Naive thymus-derived CD8-positive, alpha-beta T cell (primary cell): Measurements from ENCODE around the gene NBPF15. TPM values are rescaled to one million over a fixed set of nuclear protein-coding genes. Genes with fewer than 3 reads are reported as not detected.
A peak's percentile ranks its signal among the peaks of the same experiment; 100 is the strongest.
"Not testable (repeated sequence)": the region's sequence is repeated elsewhere in the genome, so short reads cannot be mapped to it uniquely, and the experiment has no call there.

ENCODE experiments used
- ATAC-seq, 2 donors: fragments of 150-1000 bp; cut with Tn5 transposase in 1 of 2; sonication (Bioruptor Pico), chemical (Tn5 transposase) in 1 of 2; 1 replicate in 1 of 2; 2 replicates in 1 of 2; pipeline ENCODE4 v1.10.0; 2021; ENCODE audit warnings: mild to moderate bottlenecking in 2 of 2, moderate library complexity in 2 of 2
- POLR2A ChIA-PET: fragments of 350-600 bp; sonication (Branson Sonifier 250); formaldehyde crosslinking; loops from one replicate; lab custom pipeline; 2021; ENCODE audit warnings: antibody characterized with exemption; lab: Charles Lee
- DNase-seq, 10 donors: peaks; one replicate each; pipeline versions ENCODE4 v3.0.0 to v3.0.0-alpha.2; 2020 to 2022
- H3K27ac Mint-ChIP-seq, 10 donors: one replicate each; pipeline ENCODE4 v1.8.0; 2020 to 2022; ENCODE audit warnings: mild to moderate bottlenecking in 10 of 10, mixed read lengths in 10 of 10, moderate library complexity in 4 of 10, inconsistent platforms in 1 of 10
- H3K27me3 Mint-ChIP-seq, 5 donors: one replicate each; pipeline ENCODE4 v1.8.0; 2021 to 2022; ENCODE audit warnings: mixed read lengths in 5 of 5
- H3K36me3 Mint-ChIP-seq, 3 donors: one replicate each; pipeline ENCODE4 v1.8.0; 2020 to 2022; ENCODE audit warnings: mixed read lengths in 3 of 3, mild to moderate bottlenecking in 2 of 3, inconsistent platforms in 1 of 3
- H3K4me1 Mint-ChIP-seq, 4 donors: one replicate each; pipeline ENCODE4 v1.8.0; 2021 to 2022; ENCODE audit warnings: mixed read lengths in 4 of 4
- H3K4me3 Mint-ChIP-seq, 10 donors: one replicate each; pipeline ENCODE4 v1.8.0; 2020 to 2022; ENCODE audit warnings: mild to moderate bottlenecking in 10 of 10, mixed read lengths in 10 of 10, moderate library complexity in 6 of 10, inconsistent platforms in 1 of 10
- H3K9me3 Mint-ChIP-seq, 9 donors: one replicate each; pipeline ENCODE4 v1.8.0; 2020 to 2022; ENCODE audit warnings: mixed read lengths in 9 of 9, mild to moderate bottlenecking in 3 of 9, inconsistent platforms in 1 of 9, moderate library complexity in 1 of 9
- polyA plus RNA-seq, 3 donors: library from polyadenylated mRNA; unstranded; fragments of 300-500 nt; fragmentation: Illumina TruSeq; gene quantifications; one replicate each; pipeline ENCODE4 v1.2.3, GENCODE V29; 2021
- total RNA-seq, 8 experiments: library from RNA in 2 of 8; stranded (reverse) in 2 of 8; gene quantifications; one replicate each; pipeline ENCODE4 v1.2.3 and lab custom pipeline; 2021 to 2026

NBPF15 gene
- total and polyA plus RNA-seq, 5 experiments from 2014 or later = 6.3 to 123 (median 15.7) TPM

DNA sequence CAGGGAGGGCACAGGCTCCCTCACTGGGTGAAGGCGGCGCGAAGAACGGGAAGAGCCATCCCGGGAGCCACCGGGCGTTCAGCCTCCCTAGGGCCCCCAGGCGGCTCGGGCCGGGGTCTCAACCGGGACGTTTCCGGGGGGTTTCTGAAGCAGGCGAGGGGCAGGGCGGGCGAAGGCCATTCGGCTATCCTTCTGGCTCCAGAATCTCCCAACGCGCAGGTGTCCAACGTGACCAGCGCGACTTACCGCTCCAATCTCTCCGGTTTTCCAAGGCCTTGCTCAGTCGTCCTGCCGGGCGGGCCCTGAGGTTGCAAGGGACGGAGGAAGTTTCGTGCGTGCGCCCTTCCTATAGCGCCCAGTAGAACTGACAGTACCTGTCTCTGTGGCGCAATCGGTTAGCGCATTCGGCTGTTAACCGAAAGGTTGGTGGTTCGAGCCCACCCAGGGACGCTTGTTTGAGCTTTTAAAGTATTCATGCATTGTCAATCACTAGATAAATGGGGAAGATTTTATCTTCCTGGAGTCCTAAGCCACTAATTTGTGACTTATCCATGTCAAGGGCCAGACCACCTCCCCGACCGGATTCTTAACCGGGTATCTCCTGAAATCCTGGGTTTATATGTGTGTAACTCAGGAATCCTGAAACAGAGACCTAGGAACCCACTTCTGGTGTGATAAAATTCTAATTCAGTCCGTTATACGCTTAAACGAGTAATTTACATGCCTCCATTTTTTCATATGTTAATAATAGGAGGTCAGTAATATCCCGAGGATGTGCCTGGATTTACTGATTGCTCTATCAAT lies 42.4 kb downstream of the NBPF15 start:
- peak; percentile 36 to 77 (median 60) for DNase-seq
- ATAC-seq, POLR2A ChIA-PET, H3K27me3 Mint-ChIP-seq, H3K9me3 Mint-ChIP-seq: not testable (repeated sequence)
- Mint-ChIP-seq H3K36me3 (peaks cover 0 to 14% (median 5%) of the 10 kb centered on the region in 3 donors), H3K4me1 (peaks cover 2 to 12% (median 3%) of the 10 kb centered on the region in 4 donors), H3K4me3 (peak overlapping the region; percentile 80 to 95 (median 90)), H3K27ac (peak overlapping the region; percentile 86 to 99 (median 93))

DNA sequence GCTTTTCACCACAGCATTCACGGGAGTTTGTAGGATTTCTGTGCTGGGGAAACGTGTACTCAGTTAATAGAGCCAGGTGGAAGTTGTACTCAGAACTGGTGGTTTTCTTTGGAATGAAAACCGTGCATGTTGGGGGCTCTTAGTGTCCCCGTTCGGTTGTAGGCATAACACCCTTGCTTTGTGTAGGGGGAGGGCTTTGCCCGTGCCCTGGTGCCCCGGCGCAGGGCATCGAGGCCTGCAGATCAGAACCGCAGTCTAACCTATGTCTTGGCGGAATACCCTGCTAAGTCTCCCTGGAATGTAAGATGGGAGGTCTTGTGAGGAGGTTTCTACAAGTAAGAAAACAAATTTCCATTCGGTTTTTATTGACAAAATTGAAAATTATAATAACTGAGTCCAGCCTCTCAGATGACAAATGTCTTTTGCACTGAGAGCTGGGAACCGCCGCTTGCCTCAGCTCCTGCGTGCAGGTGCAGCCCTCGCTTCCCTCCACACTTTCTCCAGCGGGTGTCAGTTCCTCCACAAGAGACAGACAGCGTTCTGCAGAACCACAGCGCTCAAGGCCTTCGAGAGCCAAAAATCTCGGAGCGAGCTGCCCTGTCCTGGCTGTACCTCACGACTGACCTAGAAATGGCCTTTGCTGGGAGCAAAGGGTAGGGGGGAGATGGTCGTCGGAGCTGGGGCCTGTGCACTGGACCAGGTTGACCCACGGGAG lies 47.9 kb downstream of the NBPF15 start:
- H3K4me1 Mint-ChIP-seq, H3K27me3 Mint-ChIP-seq, H3K9me3 Mint-ChIP-seq, H3K36me3 Mint-ChIP-seq, POLR2A ChIA-PET: not testable (repeated sequence)
- peak overlapping the region; percentile 94 to 99 (median 98) for H3K27ac Mint-ChIP-seq
- peak overlapping the region; percentile 87 to 99 (median 96) for H3K4me3 Mint-ChIP-seq
- ATAC-seq (peak; percentile 10 to 34), DNase-seq (peak in 2 of 10 donors; percentile 1 to 22)

DNA sequence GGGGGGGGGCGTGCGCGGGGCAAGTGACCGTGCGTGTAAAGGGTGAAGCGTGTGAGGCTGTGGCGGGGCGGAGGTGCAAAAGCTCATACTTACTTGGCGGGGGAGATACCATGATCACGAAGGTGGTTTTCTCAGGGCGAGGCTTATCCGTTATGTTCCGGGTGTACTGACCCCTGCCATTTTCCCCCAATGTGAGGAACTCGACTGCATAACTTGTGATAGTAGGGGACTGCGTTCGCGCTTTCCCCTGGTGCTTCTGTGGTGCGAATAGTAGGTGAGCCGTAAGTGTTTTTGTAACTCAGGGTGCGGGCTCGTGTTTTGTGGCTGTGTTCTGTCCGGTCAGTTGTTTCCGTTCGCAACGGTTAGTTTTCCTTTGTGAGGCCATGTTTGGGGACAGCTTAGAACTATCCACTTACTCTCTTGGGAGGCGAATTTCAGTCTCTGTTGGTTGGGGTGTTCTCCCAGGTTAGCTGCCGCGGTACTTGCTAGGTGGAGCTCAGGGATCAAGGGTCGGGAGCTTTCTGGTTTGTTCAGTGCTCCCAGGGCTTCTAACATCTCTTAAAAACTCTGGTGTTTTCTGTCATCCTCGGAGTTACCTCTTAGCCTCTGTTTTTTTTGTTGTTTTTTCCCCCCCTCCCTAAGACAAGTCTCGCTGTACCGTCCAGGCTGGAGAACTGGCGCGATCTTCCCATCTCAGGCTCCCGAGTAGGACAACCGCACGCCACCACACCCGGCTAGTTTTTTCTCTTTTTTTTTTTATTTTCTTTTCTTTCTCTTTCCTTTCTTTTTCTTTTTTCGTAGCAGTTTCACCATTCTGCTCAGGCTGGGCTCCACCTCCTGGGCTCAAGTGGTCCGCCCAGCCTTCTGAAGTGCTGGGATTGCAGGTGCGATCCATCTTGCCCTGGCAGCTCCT lies 48.7 kb downstream of the NBPF15 start:
- H3K9me3 Mint-ChIP-seq, H3K36me3 Mint-ChIP-seq, H3K4me1 Mint-ChIP-seq, H3K27me3 Mint-ChIP-seq: not testable (repeated sequence)
- Mint-ChIP-seq H3K4me3 (peak overlapping the region; percentile 87 to 99 (median 96)), H3K27ac (peak overlapping the region; percentile 94 to 99 (median 98))
- ATAC-seq (peak; percentile 79 to 82), DNase-seq (peak; percentile 50 to 93 (median 84))
- POLR2A ChIA-PET = interaction anchor here (0.7 to 0.8 kb wide), 2 partner anchors 133 to 139 kb away, joined by 5 to 8 read pairs; no protein-coding TSS in a partner anchor

DNA sequence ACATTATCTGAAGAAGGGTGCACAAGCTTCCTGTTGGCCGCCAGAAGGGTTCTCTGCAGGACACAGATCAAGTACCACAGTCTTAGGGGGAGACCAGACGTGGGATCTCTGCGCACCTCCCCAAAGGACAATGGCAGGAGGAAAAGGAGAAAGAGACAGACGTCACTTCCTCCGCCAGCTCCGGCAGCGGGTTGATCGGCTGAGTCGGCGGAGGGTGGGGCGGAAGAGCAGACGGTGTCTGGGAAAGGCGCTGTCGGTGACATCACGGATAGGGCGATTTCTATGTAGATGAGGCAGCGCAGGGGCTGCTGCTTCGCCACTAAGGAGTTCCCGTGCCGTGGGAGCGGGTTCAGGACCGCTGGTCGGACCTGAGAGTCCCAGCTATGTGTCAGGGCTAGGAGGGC lies 49.4 kb downstream of the NBPF15 start:
- peak overlapping the region; percentile 94 to 99 (median 98) for H3K27ac Mint-ChIP-seq
- DNase-seq (peak; percentile 45 to 85 (median 76)), ATAC-seq (peak; percentile 37 to 51)
- H3K36me3 Mint-ChIP-seq, H3K4me1 Mint-ChIP-seq, H3K9me3 Mint-ChIP-seq, H3K27me3 Mint-ChIP-seq: not testable (repeated sequence)
- H3K4me3 Mint-ChIP-seq = peak overlapping the region; percentile 87 to 99 (median 96)
- POLR2A ChIA-PET = interaction anchor here (0.7 to 0.8 kb wide), 2 partner anchors 134 to 140 kb away, joined by 5 to 8 read pairs; no protein-coding TSS in a partner anchor

DNA sequence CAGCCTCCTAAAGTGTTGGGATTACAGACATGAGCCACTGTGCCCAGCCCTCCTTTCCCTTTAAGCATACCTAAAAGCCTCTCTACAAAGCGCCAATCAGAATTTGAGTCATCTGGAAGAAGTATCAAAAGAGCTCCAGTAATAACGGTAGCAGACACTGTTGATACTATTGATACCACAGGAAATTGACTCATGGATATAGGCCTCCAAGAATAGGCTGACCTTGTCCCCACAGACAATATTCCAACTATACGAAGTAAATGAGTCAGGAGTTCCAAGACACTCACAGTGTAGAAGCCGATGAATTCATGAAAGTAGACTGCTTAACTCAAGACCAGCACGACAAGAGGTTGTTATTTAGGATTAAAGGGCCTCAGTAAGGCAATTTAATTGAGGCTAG lies 58.7 kb downstream of the NBPF15 start:
- H3K4me3 Mint-ChIP-seq, H3K27ac Mint-ChIP-seq, POLR2A ChIA-PET, H3K4me1 Mint-ChIP-seq, DNase-seq, H3K36me3 Mint-ChIP-seq, ATAC-seq, H3K9me3 Mint-ChIP-seq, H3K27me3 Mint-ChIP-seq: not testable (repeated sequence)

DNA sequence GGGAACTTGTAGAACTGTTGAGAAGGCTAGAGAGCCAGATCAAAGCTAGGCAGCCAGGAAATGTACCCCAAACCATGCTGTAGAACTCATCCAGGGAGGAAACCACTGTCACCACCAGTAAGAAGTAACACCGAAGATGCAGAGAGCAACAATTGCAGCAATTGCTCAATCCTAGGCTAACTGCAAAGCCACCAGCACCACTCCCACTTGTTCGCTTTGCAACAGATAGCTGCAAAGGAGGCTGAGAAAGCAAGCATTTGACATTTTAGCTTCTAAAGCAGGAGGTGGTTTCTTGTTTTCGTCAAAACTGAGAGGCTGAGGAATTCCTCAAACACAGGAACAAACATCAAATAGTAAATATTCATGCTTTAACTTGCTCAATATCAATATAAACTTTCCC lies 89.8 kb downstream of the NBPF15 start:
- ATAC-seq, H3K9me3 Mint-ChIP-seq, H3K4me1 Mint-ChIP-seq, H3K27me3 Mint-ChIP-seq, H3K4me3 Mint-ChIP-seq, H3K36me3 Mint-ChIP-seq, H3K27ac Mint-ChIP-seq, DNase-seq, POLR2A ChIA-PET: not testable (repeated sequence)

Other genes starting within 250 kb of the NBPF15 start
- gene PPIAL4E, start 88.0 kb downstream of the NBPF15 start, total RNA-seq = 1 to 10 TPM; 1.1 to 1.2 TPM
- gene PPIAL4E, start 88.0 kb downstream of the NBPF15 start, polyA plus RNA-seq = not detected
- not detected for gene PPIAL4F, start 131.2 kb upstream of the NBPF15 start, total RNA-seq
- gene PPIAL4F, start 131.2 kb upstream of the NBPF15 start, polyA plus RNA-seq = not detected